GM12878 (cell line): ENCODE data around the gene FANCC. TPM values are rescaled to one million over a fixed set of nuclear protein-coding genes. Genes with fewer than 3 reads are reported as not detected.

Experiments
- ATAC-seq: fragments of 200-7000 bp; cut with Tn5 transposase; 3 replicates; pipeline ENCODE4 v1.9.1; 2020; ENCODE audit warnings: mild to moderate bottlenecking, moderate library complexity
- BruUV-seq: library from RNA; stranded (reverse); fragments of 400-500 nt; replicated peaks from 2 replicates; lab custom pipeline; 2021; lab: Mats Ljungman, UMichigan
- CTCF ChIA-PET: fragments of 300-600 bp; sonication (Branson Sonifier 250); formaldehyde crosslinking; extraction: SDS; loops from one replicate; lab custom pipeline; 2021; ENCODE audit warnings: inconsistent platforms; lab: Yijun Ruan, JAX
- POLR2A ChIA-PET: fragments of 350-600 bp; formaldehyde crosslinking; extraction: SDS; loops from one replicate; lab custom pipeline; 2021; ENCODE audit warnings: inconsistent platforms; lab: Charles Lee
- RAD21 ChIA-PET: fragments of 300-600 bp; sonication (Branson Sonifier 250); formaldehyde crosslinking; loops from one replicate; lab custom pipeline; 2023; ENCODE audit warnings: antibody characterized with exemption; ENCODE audit not compliant: unreplicated experiment; lab: Charles Lee
- SMC1A ChIA-PET: fragments of 300-600 bp; sonication (Branson Sonifier 250); formaldehyde crosslinking; loops from one replicate; lab custom pipeline; 2023; ENCODE audit not compliant: unreplicated experiment, uncharacterized antibody; lab: Charles Lee
- DNase-seq: peaks from one replicate; pipeline ENCODE4 v3.0.0-alpha.2; 2011; ENCODE audit warnings: low read depth, low spot score
- FAIRE-seq: peaks from 3 replicates; lab custom pipeline; 2011; peaks lifted over from hg19 to GRCh38; lab: Jason Lieb, UNC
- H2AFZ ChIP-seq: 2 replicates; pipeline ENCODE4 v1.6.0; 2011; ENCODE audit warnings: low read depth, low read length, control low read depth; ENCODE audit not compliant: control insufficient read depth
- H3K27ac ChIP-seq: 2 replicates; pipeline ENCODE4 v1.5.1; 2011; ENCODE audit warnings: control low read depth; ENCODE audit not compliant: control insufficient read depth, insufficient read depth
- H3K27me3 ChIP-seq, 2 experiments: replicated peaks in 1 of 2; 2 replicates each; pipeline versions ENCODE4 v1.6.0 to v1.6.1; 2011; ENCODE audit warnings: low read length in 1 of 2; ENCODE audit not compliant: control insufficient read depth in 2 of 2, insufficient read depth in 2 of 2
- H3K36me3 ChIP-seq, 2 experiments: 2 replicates each; pipeline ENCODE4 v1.5.1; 2011; ENCODE audit warnings: low read length in 1 of 2; ENCODE audit not compliant: control insufficient read depth in 2 of 2, insufficient read depth in 2 of 2
- H3K4me1 ChIP-seq: 2 replicates; pipeline ENCODE4 v1.6.1; 2011; ENCODE audit warnings: mild to moderate bottlenecking, low read length, moderate library complexity, mixed read lengths; ENCODE audit not compliant: control insufficient read depth, insufficient read depth
- H3K4me2 ChIP-seq: 2 replicates; pipeline ENCODE4 v1.6.0; 2011; ENCODE audit warnings: control low read depth; ENCODE audit not compliant: control insufficient read depth, insufficient read depth
- H3K4me3 ChIP-seq: fragments of 200-600 bp; sonication (generic); 2 replicates; pipeline ENCODE4 v1.5.1; 2016
- H3K79me2 ChIP-seq: 2 replicates; pipeline ENCODE4 v1.6.0; 2011; ENCODE audit warnings: low read length; ENCODE audit not compliant: control insufficient read depth, insufficient read depth
- H3K9ac ChIP-seq: 2 replicates; pipeline ENCODE4 v1.8.0; 2011; ENCODE audit warnings: low read length, control low read depth, mixed read lengths; ENCODE audit not compliant: control insufficient read depth, insufficient read depth
- H3K9me3 ChIP-seq: replicated peaks from 3 replicates; pipeline ENCODE4 v1.5.1; 2011; ENCODE audit warnings: mild to moderate bottlenecking, low read length; ENCODE audit not compliant: control insufficient read depth, insufficient read depth
- H4K20me1 ChIP-seq: 2 replicates; pipeline ENCODE4 v1.6.0; 2011; ENCODE audit not compliant: control insufficient read depth, insufficient read depth
- CEBPB ChIP-seq, 2 experiments: fragments of 150-350 bp in 1 of 2; IDR thresholded peaks; 2 replicates each; pipeline ENCODE4 v1.6.1; 2012 to 2014; ENCODE audit warnings: low read depth in 2 of 2, low read length in 2 of 2, borderline replicate concordance in 1 of 2, inconsistent platforms in 1 of 2
- CREM ChIP-seq: IDR thresholded peaks from 2 replicates; pipeline ENCODE4 v1.6.1; 2014; ENCODE audit warnings: antibody characterized with exemption, low read depth
- IRF5 ChIP-seq: fragments of 450-650 bp; IDR thresholded peaks from 2 replicates; pipeline ENCODE4 v1.6.1; 2017; ENCODE audit warnings: borderline replicate concordance
- MEF2B ChIP-seq: fragments of 450-650 bp; IDR thresholded peaks from 2 replicates; pipeline ENCODE4 v1.6.1; 2018; ENCODE audit warnings: mild to moderate bottlenecking, moderate library complexity; ENCODE audit not compliant: partially characterized antibody, poor library complexity, severe bottlenecking
- STAT1 ChIP-seq: fragments of 450-650 bp; conservative IDR thresholded peaks from 2 replicates; pipeline ENCODE4 v1.6.1; 2014; ENCODE audit warnings: antibody characterized with exemption, mild to moderate bottlenecking
- ZNF687 ChIP-seq: fragments of 450-650 bp; IDR thresholded peaks from 2 replicates; pipeline ENCODE4 v1.6.1; 2017; ENCODE audit warnings: mild to moderate bottlenecking, moderate library complexity
- ZSCAN29 ChIP-seq: fragments of 450-650 bp; IDR thresholded peaks from 2 replicates; pipeline ENCODE4 v1.6.1; 2017; ENCODE audit warnings: mild to moderate bottlenecking, moderate library complexity
- WGBS: methylation state at CpG from one replicate; pipeline ENCODE4 v1.1.6; 2016; ENCODE audit warnings: low lambda C conversion rate; ENCODE audit not compliant: insufficient replicate concordance, insufficient coverage; ENCODE audit errors: missing lambda C conversion rate; 5-methylcytosine and 5-hydroxymethylcytosine counted together
- in situ Hi-C: fragments of 300-500 bp; cut with MboI; formaldehyde crosslinking; loops from 9 replicates; pipeline ENCODE4 v1.14.3; 2018; ENCODE audit warnings: mixed read lengths
- intact Hi-C: fragments of 100-400 bp; cut with micrococcal nuclease; formaldehyde crosslinking; loops from one replicate; pipeline ENCODE4 v1.14.2; 2022; ENCODE audit not compliant: unreplicated experiment
- polyA plus RNA-seq, 11 experiments: library from polyadenylated mRNA; depleted of rRNA in 4 of 11; unstranded in 6 of 11; stranded (reverse) in 5 of 11; fragments of >200 nt; fragmentation: Nextera tagmentation in 4 of 11; fragmentation: Illumina TruSeq in 1 of 11; extraction: Ambion mirVana in 4 of 11; extraction: Trizol in 1 of 11; gene quantifications; 1 replicate in 1 of 11; 2 replicates in 10 of 11; pipeline versions ENCODE4 v1.2.1 to v1.2.3, GENCODE V29; 2011 to 2016; ENCODE audit warnings: inconsistent platforms in 2 of 11, missing spikeins in 2 of 11, low read depth in 1 of 11
- total RNA-seq, 4 experiments: library from RNA; depleted of rRNA in 3 of 4; stranded (reverse); fragments of >200 nt in 3 of 4; fragmentation: Illumina TruSeq in 1 of 4; extraction: Trizol in 1 of 4; gene quantifications; 2 replicates each; pipeline versions ENCODE4 v1.2.1 to v1.2.3, GENCODE V29; 2013 to 2021

Gene FANCC
- total and polyA plus RNA-seq, 10 of the 15 experiments (the other 5 are each of a cell fraction or from before 2014, with no cell fraction given): 1.2 to 16.8 (median 10.5) TPM

- ChIA-PET POLR2A (no interaction called here), SMC1A (no interaction called here)
- no peak for DNase-seq
- H3K4me2 ChIP-seq: no peak overlapping the region
- no peak overlapping the region for H3K9ac ChIP-seq
- no peak for ATAC-seq
- no peaks in the 10 kb centered on the region for H3K27me3 ChIP-seq
- FAIRE-seq: no peak
- no peak overlapping the region for H2AFZ ChIP-seq
- H3K27ac ChIP-seq: no peak overlapping the region
- in situ Hi-C loops: no loop called here
- H3K4me3 ChIP-seq: no peak overlapping the region
- H3K9me3 ChIP-seq: no peaks in the 10 kb centered on the region
- no peaks in the 10 kb centered on the region; a peak in 1 of 4 replicates for H3K36me3 ChIP-seq
- TF ChIP-seq STAT1: no peak
- TF ChIP-seq IRF5: no peak
- TF ChIP-seq CREM: no peak
- no peak for TF ChIP-seq CEBPB (IDR thresholded peaks at IDR 0.05; ENCODE audit: borderline replicate concordance in 1 of 2, low read depth in 2 of 2, low read length in 2 of 2)
- no peak for TF ChIP-seq MEF2B
- TF ChIP-seq ZNF687: no peak
- no peak for TF ChIP-seq ZSCAN29
- TF ChIP-seq, all 136 proteins: peak for 0
- Histone ChIP-seq H3K79me2 (no peaks in the 10 kb centered on the region), H4K20me1 (no peaks in the 10 kb centered on the region), H3K4me1 (no peaks in the 10 kb centered on the region)
- WGBS: 92% methylated on average over 12 of the region's 12 CpGs
- intact Hi-C loops: no loop called here
- no TSS peak for BruUV-seq
- RAD21 ChIA-PET: no interaction called here
- CTCF ChIA-PET: interaction anchor here (1.3 kb wide), 1 partner anchor 27 kb away, joined by 5 read pairs; no protein-coding TSS in a partner anchor
Measured at GRCh38 chr9:95101326-95101725, 216.2 kb downstream of the FANCC start.
